GM19238 (cell line): ENCODE measurements around the gene UGT1A6.

Experiments
- DNase-seq: peaks from one replicate; pipeline ENCODE4 v3.0.0; 2011; ENCODE audit warnings: low spot score; ENCODE audit not compliant: insufficient read length

The UGT1A6 gene

DNA sequence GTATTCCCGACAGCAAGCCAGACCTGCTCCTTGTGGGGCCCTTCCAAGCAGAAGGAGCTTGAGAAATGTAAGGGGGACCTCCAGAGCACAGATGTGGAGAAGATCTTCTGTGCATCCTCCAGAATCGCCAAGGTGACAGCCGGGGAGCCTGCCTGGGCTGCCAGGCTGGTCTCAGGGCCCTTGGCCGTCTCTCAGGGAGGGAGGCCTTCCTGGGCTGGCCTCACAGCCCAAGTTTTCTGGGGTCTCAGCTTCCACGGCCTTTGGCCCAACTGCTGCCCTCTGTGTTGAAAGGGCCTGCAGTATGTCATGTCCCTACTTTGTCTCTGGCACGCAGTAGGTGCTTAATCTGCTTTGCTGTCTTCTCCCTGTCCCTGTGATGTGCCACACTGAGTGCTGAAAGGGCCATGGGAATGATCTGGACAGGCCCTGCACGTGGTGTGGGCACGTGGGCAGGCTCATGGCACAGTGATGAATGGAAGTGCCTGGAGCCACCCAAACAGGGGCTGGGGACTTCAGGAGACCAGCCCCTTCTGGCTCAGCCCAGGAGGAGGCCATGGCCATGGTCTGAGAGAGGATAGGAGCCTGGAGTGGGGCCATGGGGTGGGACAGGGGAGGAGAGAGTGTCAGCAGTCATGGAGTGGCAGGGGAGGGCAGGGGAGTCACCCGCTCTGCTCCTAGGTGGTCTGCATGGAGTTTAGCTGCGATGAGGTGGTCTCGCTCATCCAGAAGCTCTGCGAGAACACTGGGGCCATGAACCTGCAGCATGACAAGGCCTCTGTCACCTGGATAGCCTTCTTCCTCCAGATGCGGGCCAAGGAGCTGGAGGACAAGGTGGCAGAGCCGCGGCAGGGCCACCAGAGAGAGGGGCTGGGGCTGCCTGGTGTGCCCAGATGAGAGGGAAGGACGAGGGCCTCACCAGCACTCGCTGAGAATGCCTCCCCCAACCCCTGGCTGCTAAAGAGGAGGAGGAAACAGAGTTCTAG, 126.2 kb downstream of the UGT1A6 start:
- DNase-seq, result no peak

DNA sequence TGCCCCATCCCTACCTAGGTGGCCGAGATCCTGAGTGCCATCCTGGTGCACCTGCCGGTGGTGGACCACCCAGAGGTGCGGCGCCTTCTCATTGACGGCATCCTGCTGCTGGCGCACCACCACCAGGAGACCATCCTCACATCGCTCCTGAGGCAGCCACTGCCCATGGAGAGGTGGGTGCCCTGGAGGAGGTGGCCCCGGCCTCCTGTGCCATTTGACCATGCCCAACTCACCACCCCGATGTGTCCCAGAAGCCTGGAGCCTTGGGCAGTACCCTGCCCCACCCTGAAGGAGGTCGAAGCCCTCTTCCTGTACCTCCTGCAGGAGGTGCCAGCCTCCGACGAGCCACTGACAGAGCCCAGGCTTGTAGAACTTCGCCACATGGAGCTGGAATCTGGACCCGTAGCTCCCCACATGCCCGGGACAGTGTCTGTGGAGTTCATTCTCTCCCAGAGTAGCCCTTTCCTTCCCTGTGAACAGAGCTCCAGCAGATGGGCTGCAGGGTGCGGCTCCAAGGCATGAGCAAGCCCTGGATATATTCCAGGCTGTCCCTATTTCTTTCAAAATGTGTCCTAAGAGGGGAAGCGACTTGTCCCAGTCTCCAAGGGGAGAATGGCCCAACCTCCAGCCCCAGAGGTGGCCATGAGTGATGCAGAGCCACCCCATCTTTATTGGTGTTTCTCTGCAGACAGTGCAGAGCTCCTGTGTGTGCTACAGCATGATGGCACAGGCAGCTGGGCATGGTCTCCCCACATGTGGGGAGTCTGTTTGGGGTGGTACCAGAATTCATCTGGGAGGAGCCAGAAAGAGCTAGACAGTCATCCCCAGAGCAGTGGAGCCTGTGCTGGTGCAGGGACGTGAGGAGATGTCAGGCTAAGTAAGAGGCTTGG, 127.4 kb downstream of the UGT1A6 start:
- DNase-seq, result no peak

- DNase-seq, result no peak
Measured at GRCh38 chr2:233820774-233821105, 128.1 kb downstream of the UGT1A6 start.

- DNase-seq, result no peak
Measured at GRCh38 chr2:233821196-233821595, 128.5 kb downstream of the UGT1A6 start.

DNA sequence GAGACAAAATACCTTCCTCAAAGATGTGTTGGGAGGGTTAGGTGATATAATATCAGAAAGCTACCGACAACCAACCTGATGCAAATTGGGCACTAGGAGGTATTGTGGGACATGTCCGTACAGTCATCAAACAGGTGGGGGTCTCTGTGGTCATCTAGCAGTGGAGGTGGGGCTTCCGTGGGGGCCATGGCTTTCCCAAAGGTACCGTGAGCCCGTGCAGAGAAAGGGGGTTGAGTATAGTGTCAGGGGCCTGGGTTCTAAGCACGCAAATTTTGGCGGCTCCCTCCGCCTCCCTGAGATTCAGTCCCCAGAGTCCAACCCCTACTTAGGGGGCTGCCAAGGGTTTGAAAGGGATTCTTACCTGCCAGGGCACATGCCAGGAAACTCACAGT, 129.0 kb downstream of the UGT1A6 start:
- no peak for DNase-seq

DNA sequence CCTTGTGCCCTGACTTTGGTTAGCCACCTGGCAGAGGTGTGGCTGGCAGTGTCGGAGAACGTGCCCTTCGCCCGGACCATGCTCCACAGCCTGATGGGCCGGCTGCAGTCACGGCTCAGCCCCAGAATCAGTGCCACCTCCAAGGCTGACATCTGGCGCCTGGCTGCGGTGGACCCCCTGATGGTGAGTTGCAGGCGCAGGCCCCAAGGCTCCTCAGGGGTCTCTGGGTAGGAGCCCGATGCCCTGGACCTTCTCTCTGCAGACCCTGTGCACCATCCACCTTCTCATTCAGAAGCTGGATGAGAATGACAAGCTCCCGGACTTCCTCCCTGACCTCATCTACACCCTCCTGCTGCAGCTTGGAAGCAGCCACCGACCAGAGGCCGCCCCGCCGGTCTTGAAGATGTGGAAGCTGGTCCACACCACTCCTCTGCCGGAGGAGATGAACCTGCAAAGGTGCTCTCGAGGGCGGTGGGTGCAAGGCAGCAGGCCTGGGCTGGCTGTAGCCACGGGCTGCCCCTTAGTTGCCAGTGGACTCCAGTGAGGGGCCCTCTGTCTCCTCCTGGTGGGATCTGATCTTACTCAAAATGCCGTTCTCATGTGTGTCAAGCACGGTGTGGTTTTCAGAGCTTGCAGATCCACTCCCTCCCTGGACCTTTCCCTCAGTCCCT, 129.5 kb downstream of the UGT1A6 start:
- no peak for DNase-seq
